ENCODE results near the gene TTR. TPM values are rescaled to one million over a fixed set of nuclear protein-coding genes. Genes with fewer than 3 reads are reported as not detected.

The TTR gene
- total and polyA plus RNA-seq, 4 donors: 295 to 4,751 (median 926) TPM

DNA sequence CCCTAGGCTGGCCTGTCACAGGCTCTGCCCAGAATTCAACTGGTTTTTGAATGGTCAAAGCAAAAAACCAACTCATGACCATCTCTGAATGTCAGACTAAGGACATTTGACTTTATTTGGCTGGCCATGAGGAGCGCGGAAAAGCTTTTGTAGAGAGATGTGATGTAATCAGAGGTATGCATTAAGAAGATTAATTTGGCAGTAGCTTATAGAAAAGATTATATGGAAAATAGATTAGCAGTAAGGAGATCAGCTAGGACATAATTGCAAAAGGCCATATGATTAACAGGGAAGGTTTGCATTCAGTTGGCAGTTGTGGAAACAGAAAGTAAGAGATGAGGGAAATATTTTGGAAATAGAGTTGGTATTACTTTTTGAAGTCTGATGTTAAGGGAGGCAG, 12.3 kb upstream of the TTR start:
- no peak for DNase-seq (ENCODE audit: low spot score)
- H3K4me3 ChIP-seq (ENCODE audit: low read depth in 1 of 3, low read length in 3 of 3): no peak overlapping the region
- H3K27me3 ChIP-seq (ENCODE audit: control insufficient read depth in 4 of 4, insufficient read depth in 4 of 4, low read length in 3 of 4): no peaks in the 10 kb centered on the region
- WGBS: 98% methylated on average over 2 of the region's 2 CpGs
- H3K9ac ChIP-seq (ENCODE audit: low read depth in 1 of 2, low read length in 2 of 2): no peak overlapping the region
- no peaks in the 10 kb centered on the region for H3K36me3 ChIP-seq (ENCODE audit: control insufficient read depth in 4 of 4, insufficient read depth in 3 of 4, low read depth in 1 of 4, low read length in 3 of 4)
- peaks cover 3 to 64% (median 39%) of the 10 kb centered on the region in 4 donors for H3K4me1 ChIP-seq (ENCODE audit: control insufficient read depth in 4 of 4, insufficient read depth in 4 of 4, low read length in 3 of 4)
- no peak for TF ChIP-seq GABPA (IDR thresholded peaks at IDR 0.05 in 1 of 2, conservative IDR thresholded peaks at IDR 0.05 in 1 of 2)
- no peak for TF ChIP-seq JUND (IDR thresholded peaks at IDR 0.05)
- TF ChIP-seq HNF4A (conservative IDR thresholded peaks at IDR 0.05): no peak
- no peak for TF ChIP-seq YY1 (IDR thresholded peaks at IDR 0.05)
- TF ChIP-seq RXRA (IDR thresholded peaks at IDR 0.05): no peak
- TF ChIP-seq SP1 (IDR thresholded peaks at IDR 0.05): no peak
- H3K27ac ChIP-seq (ENCODE audit: low read depth in 1 of 2, low read length in 2 of 2): no peak overlapping the region
- no peaks in the 10 kb centered on the region for H3K9me3 ChIP-seq (ENCODE audit: control insufficient read depth in 4 of 4, low read length in 3 of 4)

- Histone ChIP-seq H3K36me3 (ENCODE audit: control insufficient read depth in 4 of 4, insufficient read depth in 3 of 4, low read depth in 1 of 4, low read length in 3 of 4) (no peaks in the 10 kb centered on the region), H3K4me1 (ENCODE audit: control insufficient read depth in 4 of 4, insufficient read depth in 4 of 4, low read length in 3 of 4) (peaks cover 0 to 44% (median 19%) of the 10 kb centered on the region in 4 donors), H3K27me3 (ENCODE audit: control insufficient read depth in 4 of 4, insufficient read depth in 4 of 4, low read length in 3 of 4) (no peaks in the 10 kb centered on the region), H3K27ac (ENCODE audit: low read depth in 1 of 2, low read length in 2 of 2) (peak overlapping the region; percentile 17 to 45), H3K9ac (ENCODE audit: low read depth in 1 of 2, low read length in 2 of 2) (no peak overlapping the region), H3K9me3 (ENCODE audit: control insufficient read depth in 4 of 4, low read length in 3 of 4) (peaks cover 0 to 2% (median 0%) of the 10 kb centered on the region in 4 donors), H3K4me3 (ENCODE audit: low read depth in 1 of 3, low read length in 3 of 3) (no peak overlapping the region)
- 43% methylated on average over 4 of the region's 4 CpGs for WGBS
- DNase-seq (ENCODE audit: low spot score): no peak
- TF ChIP-seq REST (IDR thresholded peaks at IDR 0.05) (peak; percentile 67), FOXA1 (IDR thresholded peaks at IDR 0.05) (peak; percentile 83), MAX (IDR thresholded peaks at IDR 0.05) (peak; percentile 74), CTCF (IDR thresholded peaks at IDR 0.05; ENCODE audit: low read depth, low read length, missing input control) (no peak), HNF4G (IDR thresholded peaks at IDR 0.05) (peak; percentile 57), RXRA (IDR thresholded peaks at IDR 0.05) (peak; percentile 86), HNF4A (conservative IDR thresholded peaks at IDR 0.05) (peak; percentile 86 to 92), EGR1 (IDR thresholded peaks at IDR 0.05; ENCODE audit: low read depth in 2 of 2) (peak in 1 of 2 donors; percentile 37), RAD21 (IDR thresholded peaks at IDR 0.05) (peak; percentile 32 to 44), JUND (IDR thresholded peaks at IDR 0.05) (peak; percentile 55 to 68), ATF3 (IDR thresholded peaks at IDR 0.05) (no peak), TAF1 (conservative IDR thresholded peaks at IDR 0.05) (no peak), SP1 (IDR thresholded peaks at IDR 0.05) (peak; percentile 85), GABPA (IDR thresholded peaks at IDR 0.05 in 1 of 2, conservative IDR thresholded peaks at IDR 0.05 in 1 of 2) (no peak), YY1 (IDR thresholded peaks at IDR 0.05) (peak; percentile 53), FOXA2 (IDR thresholded peaks at IDR 0.05) (peak; percentile 68)
- TF ChIP-seq, protein P1, sequence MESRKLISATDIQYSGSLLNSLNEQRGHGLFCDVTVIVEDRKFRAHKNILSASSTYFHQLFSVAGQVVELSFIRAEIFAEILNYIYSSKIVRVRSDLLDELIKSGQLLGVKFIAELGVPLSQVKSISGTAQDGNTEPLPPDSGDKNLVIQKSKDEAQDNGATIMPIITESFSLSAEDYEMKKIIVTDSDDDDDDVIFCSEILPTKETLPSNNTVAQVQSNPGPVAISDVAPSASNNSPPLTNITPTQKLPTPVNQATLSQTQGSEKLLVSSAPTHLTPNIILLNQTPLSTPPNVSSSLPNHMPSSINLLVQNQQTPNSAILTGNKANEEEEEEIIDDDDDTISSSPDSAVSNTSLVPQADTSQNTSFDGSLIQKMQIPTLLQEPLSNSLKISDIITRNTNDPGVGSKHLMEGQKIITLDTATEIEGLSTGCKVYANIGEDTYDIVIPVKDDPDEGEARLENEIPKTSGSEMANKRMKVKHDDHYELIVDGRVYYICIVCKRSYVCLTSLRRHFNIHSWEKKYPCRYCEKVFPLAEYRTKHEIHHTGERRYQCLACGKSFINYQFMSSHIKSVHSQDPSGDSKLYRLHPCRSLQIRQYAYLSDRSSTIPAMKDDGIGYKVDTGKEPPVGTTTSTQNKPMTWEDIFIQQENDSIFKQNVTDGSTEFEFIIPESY (IDR thresholded peaks at IDR 0.05): no peak
These were observed 10.0 kb upstream of the TTR start for GRCh38 chr18:31581498-31582197.
